ENCODE results near the gene FHIT. TPM values are rescaled to one million over a fixed set of nuclear protein-coding genes. Genes with fewer than 3 reads are reported as not detected.

FHIT gene
- total RNA-seq, 1 experiment from 2014 or later, result 3.6 TPM

GRCh38 chr3:60810881-60811280 lies 440.4 kb downstream of the FHIT start:
- H2AFZ ChIP-seq (ENCODE audit: low read length), result no peak overlapping the region
- DNase-seq (no peak), ATAC-seq (no peak)
- no peak overlapping the region for H3K27ac ChIP-seq (ENCODE audit: low read length)
- intact Hi-C loops (cut with micrococcal nuclease), result no loop called here
- H3F3A ChIP-seq (ENCODE audit: low read length, unreplicated experiment), result no peaks in the 10 kb centered on the region
- H3K27me3 ChIP-seq (ENCODE audit: low read length), result no peaks in the 10 kb centered on the region
- H3K4me2 ChIP-seq (ENCODE audit: low read length), result no peak overlapping the region
- no peaks in the 10 kb centered on the region for H4K20me1 ChIP-seq (ENCODE audit: low read length)
- no peak overlapping the region for H3K9ac ChIP-seq (ENCODE audit: low read length)
- no peaks in the 10 kb centered on the region for H3K36me3 ChIP-seq (ENCODE audit: low read depth, low read length)
- BruUV-seq (replicated peaks), result no TSS peak
- no peaks in the 10 kb centered on the region; the same call in 1 of the 2 replicates for H3K4me1 ChIP-seq (ENCODE audit: insufficient read depth, low read length)
- POLR2A ChIA-PET (ENCODE audit: unreplicated experiment), result no interaction called here
- no peaks in the 10 kb centered on the region for H3K79me2 ChIP-seq (ENCODE audit: low read length)
- H3K9me3 ChIP-seq (ENCODE audit: low read length), result no peaks in the 10 kb centered on the region
- no peaks in the 10 kb centered on the region for H3K9me2 ChIP-seq (replicated peaks; ENCODE audit: low read length)
- CTCF ChIA-PET, result no interaction called here
- H3K4me3 ChIP-seq (ENCODE audit: low read length), result no peak overlapping the region
- TF ChIP-seq EZH2phosphoT487 (IDR thresholded peaks at IDR 0.05; ENCODE audit: borderline replicate concordance, low read length) (no peak), EZH2 (IDR thresholded peaks at IDR 0.05; ENCODE audit: low read length, unreplicated experiment) (no peak), CTCF (conservative IDR thresholded peaks at IDR 0.05; ENCODE audit: low read depth, low read length) (no peak)

GRCh38 chr3:60809857-60810610 lies 441.2 kb downstream of the FHIT start:
- Histone ChIP-seq H3K79me2 (ENCODE audit: low read length) (no peaks in the 10 kb centered on the region), H3K27me3 (ENCODE audit: low read length) (no peaks in the 10 kb centered on the region), H3K4me1 (ENCODE audit: insufficient read depth, low read length) (no peaks in the 10 kb centered on the region; the same call in 1 of the 2 replicates), H4K20me1 (ENCODE audit: low read length) (no peaks in the 10 kb centered on the region), H3K36me3 (ENCODE audit: low read depth, low read length) (no peaks in the 10 kb centered on the region), H3K9ac (ENCODE audit: low read length) (no peak overlapping the region), H3K4me3 (ENCODE audit: low read length) (no peak overlapping the region), H3K9me3 (ENCODE audit: low read length) (no peaks in the 10 kb centered on the region), H3K9me2 (replicated peaks; ENCODE audit: low read length) (no peaks in the 10 kb centered on the region), H3K4me2 (ENCODE audit: low read length) (no peak overlapping the region), H2AFZ (ENCODE audit: low read length) (no peak overlapping the region), H3K27ac (ENCODE audit: low read length) (no peak overlapping the region), H3F3A (ENCODE audit: low read length, unreplicated experiment) (no peaks in the 10 kb centered on the region)
- POLR2A ChIA-PET (ENCODE audit: unreplicated experiment), result no interaction called here
- TF ChIP-seq EZH2 (IDR thresholded peaks at IDR 0.05; ENCODE audit: low read length, unreplicated experiment), result no peak
- TF ChIP-seq EZH2phosphoT487 (IDR thresholded peaks at IDR 0.05; ENCODE audit: borderline replicate concordance, low read length), result no peak
- TF ChIP-seq CTCF (conservative IDR thresholded peaks at IDR 0.05; ENCODE audit: low read depth, low read length), result no peak
- ATAC-seq (no peak), DNase-seq (peak; percentile 73)
- intact Hi-C loops (cut with micrococcal nuclease), result no loop called here
- CTCF ChIA-PET, result no interaction called here
- BruUV-seq (replicated peaks), result no TSS peak

All from PC-3 (cell line).